ENCODE measurements around the gene KIF22.
"Not testable (repeated sequence)": the region's sequence is repeated elsewhere in the genome, so short reads cannot be mapped to it uniquely, and the experiment has no call there.

KIF22 gene

GRCh38 chr16:29790183-29790948 lies at the start of gene KIF22:
KIF22 (plus strand) TSS chr16:29790751; CDS start chr16:29790760, 9 bp downstream.
- peak; percentile 99 to 100 (median 99) for DNase-seq (ENCODE audit: low read depth in 3 of 3)

- DNase-seq (ENCODE audit: low read depth in 3 of 3): no peak
Measured at GRCh38 chr16:29742683-29743275, 47.8 kb upstream of the KIF22 start.

DNA sequence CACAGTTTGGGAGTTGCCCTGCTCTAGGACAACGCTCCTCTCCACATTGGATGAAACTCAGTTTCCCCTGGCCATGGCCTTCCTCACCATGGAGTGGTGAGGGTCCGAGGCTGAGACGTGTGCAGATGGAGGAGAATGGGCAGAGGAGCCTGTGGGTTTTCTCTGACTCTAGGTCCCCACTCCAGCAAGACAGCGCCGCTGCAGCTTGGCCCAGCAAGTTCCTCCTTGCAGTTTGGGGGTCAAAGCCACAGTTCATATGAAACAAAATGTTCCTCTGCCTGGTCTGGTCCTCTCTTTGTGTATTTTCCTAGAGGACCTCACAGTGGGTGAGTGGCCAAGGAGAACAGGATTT lies 47.1 kb upstream of the KIF22 start:
- DNase-seq (ENCODE audit: low read depth in 3 of 3): no peak

DNA sequence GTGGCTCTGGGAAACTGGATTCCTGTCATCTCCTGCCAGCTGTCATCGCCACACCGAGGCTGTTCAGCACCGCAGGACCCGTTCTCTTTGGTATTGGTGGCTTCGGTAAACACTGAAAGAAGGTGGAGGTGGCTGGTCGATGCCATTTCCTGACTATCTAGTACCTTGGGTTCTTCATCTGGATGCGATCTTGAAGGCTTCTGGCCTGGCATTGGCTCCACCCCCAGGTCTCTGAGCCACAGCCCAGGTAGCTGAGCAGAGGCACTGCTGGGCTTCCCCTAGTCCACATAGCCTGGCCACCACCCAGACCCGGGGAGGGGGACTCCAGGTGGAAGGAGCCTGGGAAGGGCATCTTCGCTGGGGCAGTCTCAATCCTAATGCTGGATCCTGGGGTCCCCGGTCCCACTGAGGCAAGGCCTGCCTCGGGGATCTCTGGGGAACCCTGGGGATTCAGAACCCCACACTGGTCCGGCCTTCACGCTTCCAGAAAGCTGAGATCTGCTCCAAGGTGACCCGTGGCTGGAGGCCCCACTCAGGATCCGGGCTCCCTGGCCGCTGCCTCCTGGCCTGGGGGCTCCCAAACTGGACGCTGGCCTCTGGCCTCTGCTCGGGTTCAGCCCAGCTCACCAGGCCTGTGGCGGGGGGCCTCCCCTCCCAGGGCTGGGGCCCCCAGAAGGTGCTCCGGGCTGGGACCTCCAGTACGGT lies 46.6 kb upstream of the KIF22 start:
- DNase-seq (ENCODE audit: low read depth in 3 of 3): no peak

GRCh38 chr16:29744541-29745101 lies 45.9 kb upstream of the KIF22 start:
- no peak for DNase-seq (ENCODE audit: low read depth in 3 of 3)

GRCh38 chr16:29745121-29745852 lies 45.3 kb upstream of the KIF22 start:
- DNase-seq (ENCODE audit: low read depth in 3 of 3): peak in 1 of 3 experiments; percentile 18

GRCh38 chr16:29745853-29746345 lies 44.7 kb upstream of the KIF22 start, which contains the start of gene C16orf54:
C16orf54 (minus strand) TSS chr16:29745990; CDS start chr16:29744951, 1,039 bp downstream.
- DNase-seq (ENCODE audit: low read depth in 3 of 3): peak; percentile 47 to 77 (median 59)

DNA sequence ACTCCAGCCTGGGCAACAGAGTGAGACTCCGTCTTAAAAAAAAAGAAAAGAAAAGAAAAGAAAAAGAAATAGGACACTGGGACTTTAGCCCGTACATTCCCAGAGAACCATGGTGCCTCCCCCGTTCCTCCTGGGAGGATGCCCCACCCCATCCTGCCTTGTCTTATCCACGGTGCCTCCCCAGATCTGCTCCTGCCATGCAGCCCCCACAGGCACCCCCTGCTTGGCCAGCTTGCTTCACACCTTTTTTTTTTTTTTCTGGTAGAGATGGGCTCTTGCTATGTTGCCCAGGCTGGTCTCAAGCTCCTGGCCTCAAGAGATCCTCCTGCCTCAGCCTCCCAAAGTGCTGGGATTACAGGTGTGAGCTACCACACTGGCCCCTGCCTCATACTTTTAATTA lies 44.0 kb upstream of the KIF22 start:
- not testable (repeated sequence) for DNase-seq (ENCODE audit: low read depth in 3 of 3)

DNA sequence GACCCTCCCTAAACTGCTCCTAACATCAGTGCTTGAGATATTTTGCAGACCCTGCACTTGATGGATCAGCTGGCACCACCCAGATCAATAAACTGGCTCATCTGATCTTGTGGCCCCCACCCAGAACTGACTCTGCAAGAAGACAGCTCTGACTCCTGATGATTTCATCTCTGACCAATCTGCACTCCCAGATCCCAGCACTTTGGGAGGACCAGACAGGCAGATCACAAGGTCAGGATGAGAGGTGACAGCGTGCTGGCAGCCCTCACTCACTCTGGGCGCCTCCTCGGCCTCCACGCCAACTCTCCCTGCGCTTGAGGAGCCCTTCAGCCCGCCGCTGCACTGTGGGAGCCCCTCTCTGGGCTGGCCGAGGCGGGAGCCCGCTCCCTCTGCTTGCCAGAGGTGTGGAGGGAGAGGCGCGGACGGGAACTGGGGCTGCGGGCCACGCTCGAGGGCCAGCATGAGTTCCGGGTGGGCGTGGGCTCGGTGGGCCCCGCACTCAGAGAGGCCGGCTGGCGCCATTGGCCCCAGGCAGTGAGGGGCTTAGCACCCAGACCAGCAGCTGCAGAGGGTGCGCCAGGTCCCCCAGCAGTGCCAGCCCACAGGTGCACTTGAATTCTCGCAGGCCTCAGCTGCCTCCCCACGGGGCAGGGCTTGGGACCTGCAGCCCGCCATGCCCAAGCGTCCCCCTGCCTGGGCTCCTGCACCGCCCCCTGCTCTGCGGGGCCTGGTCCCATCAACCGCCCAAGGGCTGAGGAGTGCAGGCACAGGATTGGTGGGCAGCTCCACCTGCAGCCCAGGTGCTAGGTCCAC lies 42.4 kb upstream of the KIF22 start:
- no peak for DNase-seq (ENCODE audit: low read depth in 3 of 3)

DNA sequence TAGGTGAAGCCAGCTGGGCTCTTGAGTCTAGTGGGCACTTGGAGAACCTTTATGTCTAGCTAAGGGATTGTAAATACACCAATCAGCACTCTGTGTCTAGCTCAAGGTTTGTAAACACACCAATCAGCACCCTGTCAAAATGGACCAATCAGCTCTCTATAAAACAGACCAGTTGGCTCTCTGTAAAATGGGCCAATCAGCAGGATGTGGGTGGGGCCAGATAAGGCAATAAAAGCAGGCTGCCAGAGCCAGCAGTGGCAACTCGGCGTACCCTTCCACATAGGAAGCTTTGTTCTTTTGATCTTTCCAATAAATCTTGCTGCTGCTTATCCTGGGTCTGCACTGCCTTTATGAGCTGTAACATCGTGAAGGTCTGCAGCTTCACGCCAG lies 41.8 kb upstream of the KIF22 start:
- not testable (repeated sequence) for DNase-seq (ENCODE audit: low read depth in 3 of 3)

DNA sequence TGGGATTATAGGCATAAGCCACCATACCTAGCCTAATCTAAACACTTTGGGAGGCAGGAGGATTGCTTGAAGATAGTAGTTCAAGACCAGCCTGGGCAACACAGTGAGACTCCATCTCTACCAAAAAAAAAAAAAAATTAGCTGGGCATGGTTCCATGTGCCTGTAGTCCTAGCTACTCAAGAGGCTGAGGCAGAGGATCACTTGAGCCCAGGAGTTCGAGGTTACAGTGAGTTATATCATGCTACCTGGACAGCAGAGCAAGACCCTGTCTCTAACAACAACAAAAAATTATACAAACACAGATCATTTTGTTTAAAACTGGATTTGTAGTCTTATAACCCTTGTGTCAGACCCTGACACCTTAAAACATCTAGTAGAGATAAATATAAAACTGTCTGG lies 37.0 kb upstream of the KIF22 start:
- no peak for DNase-seq (ENCODE audit: low read depth in 3 of 3)

- no peak for DNase-seq (ENCODE audit: low read depth in 3 of 3)
Measured at GRCh38 chr16:29756654-29757053, 33.9 kb upstream of the KIF22 start.

DNA sequence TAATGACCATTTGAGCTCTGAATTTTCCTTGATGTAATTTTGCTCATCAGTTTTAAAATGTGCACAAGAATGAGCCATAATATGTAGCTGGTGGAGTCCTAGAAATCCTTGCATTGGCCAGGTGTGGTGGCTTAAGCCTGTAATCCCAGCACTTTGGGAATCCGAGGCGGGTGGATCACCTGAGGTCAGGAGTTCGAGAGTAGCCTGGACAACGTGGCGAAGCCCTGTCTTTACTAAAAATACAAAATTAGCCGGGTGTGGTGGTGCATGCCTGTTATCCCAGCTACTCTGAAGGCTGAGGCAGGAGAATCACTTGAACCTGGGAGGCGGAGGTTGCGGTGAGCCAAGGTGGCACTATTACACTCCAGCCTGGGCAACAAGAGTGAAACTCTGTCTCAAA lies 33.5 kb upstream of the KIF22 start:
- DNase-seq (ENCODE audit: low read depth in 3 of 3): not testable (repeated sequence)

DNA sequence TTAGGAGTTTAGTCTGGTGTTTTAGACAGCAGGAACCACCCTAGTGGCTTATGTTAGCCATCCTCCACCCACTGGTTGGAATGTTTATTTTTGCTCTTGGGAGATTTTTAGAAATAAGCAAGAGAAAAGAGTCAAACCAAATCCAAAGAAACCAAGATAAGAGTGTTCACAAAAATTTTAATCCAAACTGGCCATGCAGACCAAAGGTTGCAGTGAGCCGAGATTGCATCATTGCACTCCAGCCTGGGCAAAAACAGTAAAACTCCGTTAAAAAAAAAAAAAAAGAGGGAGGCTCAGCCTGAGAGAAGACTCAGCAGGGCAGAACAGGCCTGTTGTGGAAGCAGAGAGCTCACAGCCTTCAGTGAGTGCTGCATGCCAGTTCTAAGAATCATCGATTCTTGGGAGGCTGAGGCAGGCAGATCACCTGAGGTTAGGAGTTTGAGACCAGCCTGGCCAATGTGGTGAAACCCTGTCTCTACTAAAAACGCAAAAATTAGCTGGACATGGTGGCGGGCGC lies 32.5 kb upstream of the KIF22 start:
- DNase-seq (ENCODE audit: low read depth in 3 of 3): no peak

GRCh38 chr16:29760567-29761279 lies 29.8 kb upstream of the KIF22 start:
- no peak for DNase-seq (ENCODE audit: low read depth in 3 of 3)

GRCh38 chr16:29761280-29761651 lies 29.3 kb upstream of the KIF22 start:
- DNase-seq (ENCODE audit: low read depth in 3 of 3): not testable (repeated sequence)

DNA sequence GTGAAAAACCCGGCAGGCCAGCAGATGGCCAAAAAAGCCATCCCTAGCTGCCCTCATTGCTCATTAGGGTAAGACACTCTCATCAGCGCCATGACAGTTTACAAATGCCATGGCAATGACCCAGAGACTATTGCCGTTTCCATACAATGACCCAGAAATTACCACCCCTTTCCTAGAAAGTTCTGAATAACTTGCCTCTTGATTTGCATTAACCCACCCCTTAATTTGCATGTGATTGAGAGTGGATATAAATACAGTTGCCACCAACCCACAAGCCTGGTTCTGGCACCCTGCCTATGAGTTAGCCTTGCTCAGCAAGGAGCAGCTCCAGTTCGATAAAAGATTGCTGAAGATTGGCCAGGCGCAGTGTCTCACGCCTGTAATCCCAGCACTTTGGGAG lies 28.7 kb upstream of the KIF22 start:
- no peak for DNase-seq (ENCODE audit: low read depth in 3 of 3)

DNA sequence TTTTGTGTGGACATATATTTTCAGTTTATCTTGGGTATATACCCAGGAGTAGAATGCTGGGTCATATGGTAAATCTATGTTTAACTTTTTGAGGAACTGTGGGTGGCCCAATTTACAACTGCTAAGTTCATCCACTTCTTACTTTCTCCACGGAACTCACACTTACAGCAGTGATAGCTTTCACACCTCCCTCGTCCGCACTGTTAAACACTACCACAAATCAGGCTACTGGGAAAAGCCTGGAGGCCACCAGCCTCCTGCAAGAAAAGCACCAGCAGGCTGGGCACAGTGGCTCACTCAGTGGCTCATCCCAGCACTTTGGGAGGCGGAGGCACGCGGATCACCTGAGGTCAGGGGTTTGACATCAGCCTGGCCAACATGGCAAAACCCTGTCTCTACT lies 27.2 kb upstream of the KIF22 start:
- DNase-seq (ENCODE audit: low read depth in 3 of 3): no peak

GRCh38 chr16:29765167-29766032 lies 25.2 kb upstream of the KIF22 start:
- DNase-seq (ENCODE audit: low read depth in 3 of 3): no peak

All from stimulated activated CD4-positive, alpha-beta T cell treated with anti-CD3 and anti-CD28 coated beads, TNF-alpha, amount 100 ng/mL, for 4 hours (primary cell).